Naive B cell (primary cell): ENCODE measurements around the gene LCNL1. TPM values are rescaled to one million over a fixed set of nuclear protein-coding genes. Genes with fewer than 3 reads are reported as not detected.
"Not testable (repeated sequence)": the region's sequence is repeated elsewhere in the genome, so short reads cannot be mapped to it uniquely, and the experiment has no call there.

Experiments used
- ATAC-seq, 2 donors: fragments of 150-1000 bp; cut with Tn5 transposase; 2 replicates each; pipeline ENCODE4 v1.10.0; 2021; ENCODE audit warnings: low read depth in 2 of 2, mild to moderate bottlenecking in 2 of 2, moderate library complexity in 2 of 2
- DNase-seq: peaks from one replicate; pipeline ENCODE4 v3.0.0; 2022
- H3K27ac Mint-ChIP-seq, 6 donors: one replicate each; pipeline ENCODE4 v1.8.0; 2020 to 2022; ENCODE audit warnings: mild to moderate bottlenecking in 6 of 6, mixed read lengths in 6 of 6, moderate library complexity in 5 of 6, inconsistent platforms in 2 of 6
- H3K27me3 Mint-ChIP-seq, 3 donors: one replicate each; pipeline ENCODE4 v1.8.0; 2021 to 2022; ENCODE audit warnings: mixed read lengths in 3 of 3, mild to moderate bottlenecking in 1 of 3
- H3K36me3 Mint-ChIP-seq, 2 donors: one replicate each; pipeline ENCODE4 v1.8.0; 2020 to 2022; ENCODE audit warnings: mixed read lengths in 2 of 2, inconsistent platforms in 1 of 2, mild to moderate bottlenecking in 1 of 2
- H3K4me1 Mint-ChIP-seq, 3 donors: one replicate each; pipeline ENCODE4 v1.8.0; 2020 to 2022; ENCODE audit warnings: mixed read lengths in 3 of 3, inconsistent platforms in 1 of 3, mild to moderate bottlenecking in 1 of 3, moderate library complexity in 1 of 3
- H3K4me3 Mint-ChIP-seq, 8 donors: one replicate each; pipeline ENCODE4 v1.8.0; 2020 to 2022; ENCODE audit warnings: mild to moderate bottlenecking in 8 of 8, mixed read lengths in 8 of 8, moderate library complexity in 8 of 8, inconsistent platforms in 2 of 8
- H3K9me3 Mint-ChIP-seq, 7 donors: one replicate each; pipeline ENCODE4 v1.8.0; 2020 to 2022; ENCODE audit warnings: mixed read lengths in 7 of 7, mild to moderate bottlenecking in 5 of 7, inconsistent platforms in 2 of 7, moderate library complexity in 1 of 7
- polyA plus RNA-seq, 6 donors: library from polyadenylated mRNA; unstranded; fragments of 300-500 nt; fragmentation: Illumina TruSeq; gene quantifications; one replicate each; pipeline ENCODE4 v1.2.3, GENCODE V29; 2021; ENCODE audit warnings: low read depth in 6 of 6

The LCNL1 gene
- polyA plus RNA-seq, 6 donors from 2014 or later: not detected

- H3K27me3 Mint-ChIP-seq: peaks cover 3 to 18% (median 6%) of the 10 kb centered on the region in 3 donors
- H3K9me3 Mint-ChIP-seq: no peaks in the 10 kb centered on the region
- peak overlapping the region; percentile 36 to 94 (median 77) for H3K27ac Mint-ChIP-seq
- DNase-seq: peak; percentile 55
- ATAC-seq: peak; percentile 65 to 68
- no peaks in the 10 kb centered on the region for H3K36me3 Mint-ChIP-seq
- peaks cover 15 to 42% (median 39%) of the 10 kb centered on the region in 3 donors for H3K4me1 Mint-ChIP-seq
- H3K4me3 Mint-ChIP-seq: peak overlapping the region in 7 of 8 donors; percentile 30 to 85 (median 65)
Measured at GRCh38 chr9:137000177-137000930, 17.6 kb downstream of the LCNL1 start.

- H3K36me3 Mint-ChIP-seq: no peaks in the 10 kb centered on the region
- peak overlapping the region in 1 of 6 donors; percentile 60 for H3K27ac Mint-ChIP-seq
- no peak overlapping the region for H3K4me3 Mint-ChIP-seq
- peaks cover 3 to 12% (median 6%) of the 10 kb centered on the region in 3 donors for H3K27me3 Mint-ChIP-seq
- DNase-seq: no peak
- H3K9me3 Mint-ChIP-seq: no peaks in the 10 kb centered on the region
- no peak for ATAC-seq
- peaks cover 15 to 33% (median 31%) of the 10 kb centered on the region in 3 donors for H3K4me1 Mint-ChIP-seq
Measured at GRCh38 chr9:137001857-137002645, 19.3 kb downstream of the LCNL1 start.

GRCh38 chr9:137002646-137003041 lies 19.9 kb downstream of the LCNL1 start:
- Mint-ChIP-seq H3K4me3 (no peak overlapping the region), H3K27me3 (peaks cover 3 to 8% (median 4%) of the 10 kb centered on the region in 3 donors), H3K4me1 (peaks cover 14 to 30% (median 29%) of the 10 kb centered on the region in 3 donors), H3K36me3 (no peaks in the 10 kb centered on the region), H3K27ac (peak overlapping the region in 1 of 6 donors; percentile 60), H3K9me3 (no peaks in the 10 kb centered on the region)
- ATAC-seq: no peak
- DNase-seq: no peak

GRCh38 chr9:137004285-137004684 lies 21.5 kb downstream of the LCNL1 start:
- not testable (repeated sequence) for H3K9me3 Mint-ChIP-seq, H3K4me3 Mint-ChIP-seq, DNase-seq, H3K27ac Mint-ChIP-seq, H3K27me3 Mint-ChIP-seq, ATAC-seq, H3K36me3 Mint-ChIP-seq
- H3K4me1 Mint-ChIP-seq: peaks cover 7 to 17% (median 16%) of the 10 kb centered on the region in 3 donors

GRCh38 chr9:137006116-137007003 lies 23.6 kb downstream of the LCNL1 start:
- Mint-ChIP-seq H3K4me3 (no peak overlapping the region), H3K4me1 (no peaks in the 10 kb centered on the region), H3K36me3 (no peaks in the 10 kb centered on the region), H3K27me3 (no peaks in the 10 kb centered on the region), H3K9me3 (no peaks in the 10 kb centered on the region), H3K27ac (no peak overlapping the region)
- ATAC-seq (no peak), DNase-seq (no peak)

GRCh38 chr9:137007108-137007815 lies 24.5 kb downstream of the LCNL1 start:
- Mint-ChIP-seq H3K27me3 (no peaks in the 10 kb centered on the region), H3K9me3 (no peaks in the 10 kb centered on the region), H3K4me1 (no peaks in the 10 kb centered on the region), H3K27ac (no peak overlapping the region), H3K36me3 (no peaks in the 10 kb centered on the region), H3K4me3 (no peak overlapping the region)
- DNase-seq (no peak), ATAC-seq (no peak)

- H3K27ac Mint-ChIP-seq: no peak overlapping the region
Measured at GRCh38 chr9:137007816-137008270, 25.1 kb downstream of the LCNL1 start.

GRCh38 chr9:137008312-137008711 lies 25.5 kb downstream of the LCNL1 start:
- DNase-seq: no peak
- Mint-ChIP-seq H3K4me3 (no peak overlapping the region), H3K4me1 (no peaks in the 10 kb centered on the region), H3K27ac (no peak overlapping the region), H3K36me3 (no peaks in the 10 kb centered on the region), H3K9me3 (no peaks in the 10 kb centered on the region), H3K27me3 (no peaks in the 10 kb centered on the region)
- ATAC-seq: no peak

More at GRCh38 chr9:137007816-137008270, 25.1 kb downstream of the LCNL1 start:
- ATAC-seq (no peak), DNase-seq (no peak)
- Mint-ChIP-seq H3K4me1 (no peaks in the 10 kb centered on the region), H3K9me3 (no peaks in the 10 kb centered on the region), H3K36me3 (no peaks in the 10 kb centered on the region), H3K27me3 (no peaks in the 10 kb centered on the region), H3K4me3 (no peak overlapping the region)

- no peak overlapping the region for H3K4me3 Mint-ChIP-seq
- H3K9me3 Mint-ChIP-seq: no peaks in the 10 kb centered on the region
- H3K4me1 Mint-ChIP-seq: no peaks in the 10 kb centered on the region
- H3K27ac Mint-ChIP-seq: no peak overlapping the region
- DNase-seq (no peak), ATAC-seq (no peak)
- H3K27me3 Mint-ChIP-seq: no peaks in the 10 kb centered on the region
- H3K36me3 Mint-ChIP-seq: no peaks in the 10 kb centered on the region
Measured at GRCh38 chr9:137009217-137009616, 26.4 kb downstream of the LCNL1 start.

- Mint-ChIP-seq H3K4me1 (no peaks in the 10 kb centered on the region), H3K27ac (no peak overlapping the region), H3K36me3 (no peaks in the 10 kb centered on the region), H3K4me3 (no peak overlapping the region), H3K9me3 (no peaks in the 10 kb centered on the region), H3K27me3 (no peaks in the 10 kb centered on the region)
- DNase-seq: no peak
- no peak for ATAC-seq
Measured at GRCh38 chr9:137009938-137010732, 27.3 kb downstream of the LCNL1 start.

- H3K4me1 Mint-ChIP-seq: no peaks in the 10 kb centered on the region
Measured at GRCh38 chr9:137011156-137011555, 28.4 kb downstream of the LCNL1 start.

More at GRCh38 chr9:137011156-137011555, 28.4 kb downstream of the LCNL1 start:
- Mint-ChIP-seq H3K27ac (no peak overlapping the region), H3K36me3 (no peaks in the 10 kb centered on the region), H3K27me3 (no peaks in the 10 kb centered on the region), H3K9me3 (no peaks in the 10 kb centered on the region), H3K4me3 (peak overlapping the region in 1 of 8 donors; percentile 37)
- DNase-seq (no peak), ATAC-seq (no peak)
